Mesenteric fat pad (tissue), 1 donor: ENCODE measurements around the gene PPP6R1. TPM values are rescaled to one million over a fixed set of nuclear protein-coding genes. Genes with fewer than 3 reads are reported as not detected.

ENCODE experiments used
- DNase-seq: peaks from one replicate; pipeline ENCODE4 v3.0.0-alpha.2; 2020; ENCODE audit warnings: low spot score
- microRNA-seq: library from miRNA; unstranded; fragments of <30 nt; microRNA quantifications from one replicate; pipeline ENCODE4 v1.2.0, GENCODE V29; 2020; ENCODE audit warnings: borderline number of aligned reads
- total RNA-seq: library from RNA; stranded (reverse); fragmentation: NEBNext Ultra II Directional; extraction: Animal tissue kit (Norgen Biotek cat#: 25700); gene quantifications from one replicate; pipeline ENCODE4 v1.2.1, GENCODE V29; 2021
- donor health status: DM: yes; HTN: yes; CAD: no.

Gene PPP6R1
- total RNA-seq, 1 donor from 2014 or later = 49.4 TPM

- DNase-seq = no peak
Observed at GRCh38 chr19:55188625-55189024, 70.2 kb downstream of the PPP6R1 start.

GRCh38 chr19:55186080-55186479 lies 72.7 kb downstream of the PPP6R1 start:
- no peak for DNase-seq

GRCh38 chr19:55181740-55182139 lies 77.1 kb downstream of the PPP6R1 start:
- no peak for DNase-seq

Small RNAs within 50 kb of the gene (microRNA-seq; reads per million reads assigned to microRNA genes)
- gene MIR6802 (not detected), gene MIR6803 (not detected), gene MIR6804 (not detected)

Other genes with a start within 250 kb of the PPP6R1 start
- 0.19 TPM for gene GP6, start 220.8 kb downstream of the PPP6R1 start, total RNA-seq
- 8.2 TPM for gene RDH13, start 195.9 kb downstream of the PPP6R1 start, total RNA-seq
- 0.58 TPM for gene EPS8L1, start 183.1 kb downstream of the PPP6R1 start, total RNA-seq
- gene PPP1R12C, start 141.4 kb downstream of the PPP6R1 start, total RNA-seq = 130 TPM
- not detected for gene TNNT1, start 109.8 kb downstream of the PPP6R1 start, total RNA-seq
- not detected for gene TNNI3, start 101.3 kb downstream of the PPP6R1 start, total RNA-seq
- gene DNAAF3, start 92.4 kb downstream of the PPP6R1 start, total RNA-seq = 0.48 TPM
- not detected for gene SYT5, start 78.7 kb downstream of the PPP6R1 start, total RNA-seq
- 1.00 TPM for gene PTPRH, start 49.5 kb downstream of the PPP6R1 start, total RNA-seq
- gene TMEM86B, start 30.3 kb downstream of the PPP6R1 start, total RNA-seq = 1.6 TPM
- 20.2 TPM for gene HSPBP1, start 21.1 kb upstream of the PPP6R1 start, total RNA-seq
- 1.2 TPM for gene BRSK1, start 25.0 kb upstream of the PPP6R1 start, total RNA-seq
- gene TMEM150B, start 66.3 kb upstream of the PPP6R1 start, total RNA-seq = 7.1 TPM
- 6.8 TPM for gene KMT5C, start 80.9 kb upstream of the PPP6R1 start, total RNA-seq
- not detected for gene COX6B2, start 95.7 kb upstream of the PPP6R1 start, total RNA-seq
- gene GARIN5B, start 104.2 kb upstream of the PPP6R1 start, total RNA-seq = not detected
- not detected for gene IL11, start 111.4 kb upstream of the PPP6R1 start, total RNA-seq
- not detected for gene TMEM190, start 117.8 kb upstream of the PPP6R1 start, total RNA-seq
- gene TMEM238, start 125.3 kb upstream of the PPP6R1 start, total RNA-seq = 0.90 TPM
- 1,147 TPM for gene RPL28, start 126.9 kb upstream of the PPP6R1 start, total RNA-seq
- 24.2 TPM for gene UBE2S, start 148.8 kb upstream of the PPP6R1 start, total RNA-seq
- not detected for gene SHISA7, start 184.3 kb upstream of the PPP6R1 start, total RNA-seq
- 53.2 TPM for gene ISOC2, start 202.6 kb upstream of the PPP6R1 start, total RNA-seq
- gene C19orf85, start 205.7 kb upstream of the PPP6R1 start, total RNA-seq = not detected
- 9.7 TPM for gene ZNF628, start 217.6 kb upstream of the PPP6R1 start, total RNA-seq
- 7.3 TPM for gene NAT14, start 226.2 kb upstream of the PPP6R1 start, total RNA-seq
- gene SSC5D, start 229.4 kb upstream of the PPP6R1 start, total RNA-seq = 13.9 TPM